ENCODE results near the gene ZMYND8.

The ZMYND8 gene

GRCh38 chr20:47196091-47197081 is 160.1 kb downstream of the ZMYND8 start:
- ChIA-PET CTCF (interaction anchor here (0.5 to 1.6 kb wide), 4 partner anchors 11 to 187 kb away, joined by 3 to 8 read pairs (median 4); no protein-coding TSS in a partner anchor), POLR2A (no interaction called here)
- TF ChIP-seq L3MBTL2 (conservative IDR thresholded peaks at IDR 0.05) = peak; percentile 20; the same call in 1 of the 2 replicates
- TF ChIP-seq FOXM1 (IDR thresholded peaks at IDR 0.05; ENCODE audit: borderline replicate concordance) = no peak
- DNase-seq (ENCODE audit: extremely low spot score) = peak; percentile 86

GRCh38 chr20:47195573-47195972 is 160.9 kb downstream of the ZMYND8 start:
- ChIA-PET CTCF (interaction anchor here (0.6 kb wide), 1 partner anchor 8 kb away, joined by 5 read pairs; no protein-coding TSS in a partner anchor), POLR2A (no interaction called here)
- DNase-seq (ENCODE audit: extremely low spot score) = no peak
- TF ChIP-seq BHLHE40 (IDR thresholded peaks at IDR 0.05; ENCODE audit: borderline replicate concordance) = no peak
- no peak for TF ChIP-seq CTBP1 (IDR thresholded peaks at IDR 0.05; ENCODE audit: borderline replicate concordance)
- TF ChIP-seq NFRKB (IDR thresholded peaks at IDR 0.05) = no peak
- no peak for TF ChIP-seq FOXK2 (IDR thresholded peaks at IDR 0.05)
- TF ChIP-seq ELF4 (IDR thresholded peaks at IDR 0.05) = no peak
- TF ChIP-seq PKNOX1 (IDR thresholded peaks at IDR 0.05) = no peak

DNA sequence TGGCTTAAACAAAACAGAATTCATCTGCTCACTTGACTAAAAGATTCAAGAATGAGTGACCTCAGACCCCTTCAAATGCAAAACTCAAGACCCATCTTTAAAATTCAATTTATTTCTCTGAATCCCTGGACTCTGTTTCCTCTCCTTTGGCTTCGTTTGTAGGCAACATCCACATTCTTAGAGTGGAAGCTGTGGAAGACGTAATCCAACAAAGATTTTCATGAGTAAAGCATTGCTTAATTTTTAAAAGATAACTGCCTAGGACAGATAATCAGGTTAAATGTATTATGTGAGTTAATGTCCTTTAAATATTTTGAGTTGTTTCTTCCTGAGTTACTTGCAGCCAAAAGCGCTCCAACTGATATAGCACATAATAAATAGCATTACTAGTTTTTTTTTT is 164.5 kb downstream of the ZMYND8 start:
- no peak for DNase-seq (ENCODE audit: extremely low spot score)
- ChIA-PET POLR2A (no interaction called here), CTCF (no interaction called here)
- TF ChIP-seq CTBP1 (IDR thresholded peaks at IDR 0.05; ENCODE audit: borderline replicate concordance) (no peak), LEF1 (IDR thresholded peaks at IDR 0.05; ENCODE audit: borderline replicate concordance) (no peak), SP1 (IDR thresholded peaks at IDR 0.05) (no peak), PKNOX1 (IDR thresholded peaks at IDR 0.05) (no peak), HDGF (IDR thresholded peaks at IDR 0.05; ENCODE audit: borderline replicate concordance) (no peak), ELF4 (IDR thresholded peaks at IDR 0.05) (no peak), FOXA1 (IDR thresholded peaks at IDR 0.05) (no peak), ARNT (IDR thresholded peaks at IDR 0.05) (no peak), NFRKB (IDR thresholded peaks at IDR 0.05) (no peak)

DNA sequence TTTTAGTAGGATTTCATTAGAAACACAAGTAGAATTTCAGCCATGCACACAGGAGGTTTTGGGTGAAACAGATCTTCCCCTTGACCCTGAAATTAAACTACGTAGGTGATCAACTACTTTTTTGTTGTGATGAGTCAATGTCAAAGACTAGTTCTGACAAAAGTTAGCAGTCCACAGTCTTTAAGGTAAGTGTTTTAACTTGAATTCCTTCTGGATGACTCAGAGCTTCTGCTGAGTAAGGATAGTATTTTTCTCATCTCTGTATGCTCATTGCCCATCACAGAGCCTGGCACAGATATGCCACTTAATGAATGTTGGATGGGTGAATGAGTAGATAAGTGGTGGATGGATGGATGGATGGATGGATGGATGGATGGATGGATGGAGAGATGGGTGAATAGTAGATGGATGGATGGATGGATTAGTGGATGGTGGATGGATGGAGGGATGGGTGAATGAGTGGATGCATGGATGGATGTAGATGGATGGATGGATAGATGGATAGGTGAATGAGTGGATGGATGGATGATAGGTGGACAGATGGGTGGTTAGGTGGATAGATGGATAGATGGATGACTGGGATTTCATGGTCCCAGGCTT is 165.3 kb downstream of the ZMYND8 start:
- CTCF ChIA-PET = no interaction called here
- no peak for DNase-seq (ENCODE audit: extremely low spot score)

DNA sequence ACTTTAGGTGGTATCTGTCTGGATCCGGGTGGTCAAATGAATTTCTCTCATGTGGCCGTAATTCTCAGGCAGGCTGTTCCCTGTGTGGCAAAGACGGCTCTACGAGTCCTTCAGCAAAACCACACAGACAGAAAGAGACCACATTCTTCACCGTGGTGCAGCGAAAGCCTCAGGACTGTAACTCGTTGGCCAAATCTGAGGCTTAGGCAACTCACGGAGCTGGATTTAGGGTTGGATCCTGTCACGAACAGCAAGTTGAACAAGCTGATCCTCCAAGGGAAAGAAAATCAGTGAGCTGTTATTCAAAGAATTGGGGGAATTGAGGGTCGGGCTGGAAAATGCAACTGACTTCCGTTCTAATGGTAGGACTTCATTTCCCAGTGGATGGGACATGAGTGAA is 167.4 kb downstream of the ZMYND8 start:
- ChIA-PET POLR2A (no interaction called here), CTCF (no interaction called here)
- no peak for DNase-seq (ENCODE audit: extremely low spot score)
- TF ChIP-seq ZNF384 (IDR thresholded peaks at IDR 0.05) (no peak), NFRKB (IDR thresholded peaks at IDR 0.05) (no peak), L3MBTL2 (conservative IDR thresholded peaks at IDR 0.05) (no peak), FOXM1 (IDR thresholded peaks at IDR 0.05; ENCODE audit: borderline replicate concordance) (no peak), CTBP1 (IDR thresholded peaks at IDR 0.05; ENCODE audit: borderline replicate concordance) (no peak), FOXA1 (IDR thresholded peaks at IDR 0.05) (no peak), TARDBP (IDR thresholded peaks at IDR 0.05) (no peak), PKNOX1 (IDR thresholded peaks at IDR 0.05) (no peak), LEF1 (IDR thresholded peaks at IDR 0.05; ENCODE audit: borderline replicate concordance) (no peak), ELF4 (IDR thresholded peaks at IDR 0.05) (no peak), HDGF (IDR thresholded peaks at IDR 0.05; ENCODE audit: borderline replicate concordance) (no peak), SUZ12 (IDR thresholded peaks at IDR 0.05) (no peak), SP1 (IDR thresholded peaks at IDR 0.05) (no peak), FOXK2 (IDR thresholded peaks at IDR 0.05) (no peak), BHLHE40 (IDR thresholded peaks at IDR 0.05; ENCODE audit: borderline replicate concordance) (no peak), ARNT (IDR thresholded peaks at IDR 0.05) (no peak)

More for the DNA sequence above, 165.3 kb downstream of the ZMYND8 start:
- TF ChIP-seq FOXK2 (IDR thresholded peaks at IDR 0.05) = no peak
- TF ChIP-seq LEF1 (IDR thresholded peaks at IDR 0.05; ENCODE audit: borderline replicate concordance) = no peak
- TF ChIP-seq ARNT (IDR thresholded peaks at IDR 0.05) = no peak
- TF ChIP-seq FOXA1 (IDR thresholded peaks at IDR 0.05) = no peak
- no peak for TF ChIP-seq HDGF (IDR thresholded peaks at IDR 0.05; ENCODE audit: borderline replicate concordance)
- no peak for TF ChIP-seq TARDBP (IDR thresholded peaks at IDR 0.05)
- TF ChIP-seq BHLHE40 (IDR thresholded peaks at IDR 0.05; ENCODE audit: borderline replicate concordance) = no peak
- no peak for TF ChIP-seq PKNOX1 (IDR thresholded peaks at IDR 0.05)
- no peak for TF ChIP-seq SUZ12 (IDR thresholded peaks at IDR 0.05)
- TF ChIP-seq L3MBTL2 (conservative IDR thresholded peaks at IDR 0.05) = no peak
- TF ChIP-seq ZNF384 (IDR thresholded peaks at IDR 0.05) = no peak
- TF ChIP-seq FOXM1 (IDR thresholded peaks at IDR 0.05; ENCODE audit: borderline replicate concordance) = no peak
- TF ChIP-seq NFRKB (IDR thresholded peaks at IDR 0.05) = no peak
- POLR2A ChIA-PET = no interaction called here
